SH-SY5Y (cell line): ENCODE data around the gene APELA.

ENCODE experiments used
- GATA2 ChIP-seq: IDR thresholded peaks from 2 replicates; pipeline ENCODE4 v1.6.1; 2011; ENCODE audit warnings: mild to moderate bottlenecking, low read depth, low read length
- GATA3 ChIP-seq: IDR thresholded peaks from 2 replicates; pipeline ENCODE4 v1.6.1; 2011; ENCODE audit warnings: low read depth, mild to moderate bottlenecking, low read length, moderate library complexity

- TF ChIP-seq GATA2 = no peak
- no peak for TF ChIP-seq GATA3
Observed at GRCh38 chr4:164930647-164931046, 53.7 kb downstream of the APELA start.
